ENCODE results near the gene MRPL4. TPM values are rescaled to one million over a fixed set of nuclear protein-coding genes. Genes with fewer than 3 reads are reported as not detected.
A peak's percentile ranks its signal among the peaks of the same experiment; 100 is the strongest.
"Not testable (repeated sequence)": the region's sequence is repeated elsewhere in the genome, so short reads cannot be mapped to it uniquely, and the experiment has no call there.

Gene MRPL4
- total RNA-seq, 3 donors from 2014 or later (not counting 1 experiment from before 2014, with no cell fraction given): 34.5 to 41.6 (median 40.2) TPM

- H3K36me3 Mint-ChIP-seq: peaks cover under 1% of the 10 kb centered on the region
- H3K4me1 ChIP-seq (ENCODE audit: control insufficient read depth, insufficient read depth, low read length): peaks cover 28% of the 10 kb centered on the region
- no peaks in the 10 kb centered on the region for H3K9me3 ChIP-seq (ENCODE audit: control insufficient read depth, insufficient read depth, low read length)
- H3K4me3 Mint-ChIP-seq: peak overlapping the region; percentile 56
- peak overlapping the region; percentile 75 to 84 for H3K27ac Mint-ChIP-seq
- intact Hi-C loops (cut with micrococcal nuclease): no loop called here
- DNase-seq (no peak), ATAC-seq (peak; percentile 48 to 62 (median 59))
- peaks cover 37% of the 10 kb centered on the region for H3K36me3 ChIP-seq (ENCODE audit: control insufficient read depth, insufficient read depth, low read length)
- H3K27me3 Mint-ChIP-seq (ENCODE audit: low read depth in 2 of 2): no peaks in the 10 kb centered on the region
- no peak overlapping the region for H3K4me3 ChIP-seq (ENCODE audit: low read length)
- H3K9me3 Mint-ChIP-seq: no peaks in the 10 kb centered on the region
- H3K27ac ChIP-seq (ENCODE audit: low read length): peak overlapping the region; percentile 47
- H3K27me3 ChIP-seq (ENCODE audit: control insufficient read depth, insufficient read depth, low read length): no peaks in the 10 kb centered on the region
- no peak for TF ChIP-seq CTCF (IDR thresholded peaks at IDR 0.05)
- WGBS (ENCODE audit: insufficient coverage): 20% methylated on average over 5 of the region's 5 CpGs
- H3K4me1 Mint-ChIP-seq: peaks cover 18 to 21% of the 10 kb centered on the region in 2 donors
These were observed 27.9 kb downstream of the MRPL4 start for GRCh38 chr19:10279737-10280442.

GRCh38 chr19:10282043-10282442 lies 30.0 kb downstream of the MRPL4 start:
- H3K4me3 ChIP-seq (ENCODE audit: low read length); H3K36me3 Mint-ChIP-seq; H3K27ac ChIP-seq (ENCODE audit: low read length); H3K9me3 Mint-ChIP-seq; H3K27me3 Mint-ChIP-seq (ENCODE audit: low read depth in 2 of 2); H3K27ac Mint-ChIP-seq; H3K27me3 ChIP-seq (ENCODE audit: control insufficient read depth, insufficient read depth, low read length); H3K9me3 ChIP-seq (ENCODE audit: control insufficient read depth, insufficient read depth, low read length); ATAC-seq; DNase-seq; intact Hi-C loops (cut with micrococcal nuclease): not testable (repeated sequence)
- peaks cover 26 to 28% of the 10 kb centered on the region in 2 donors for H3K4me1 Mint-ChIP-seq
- peak overlapping the region; percentile 37 for H3K4me3 Mint-ChIP-seq
- 98% methylated on average over 5 of the region's 5 CpGs for WGBS (ENCODE audit: insufficient coverage)
- peaks cover 42% of the 10 kb centered on the region for H3K4me1 ChIP-seq (ENCODE audit: control insufficient read depth, insufficient read depth, low read length)
- H3K36me3 ChIP-seq (ENCODE audit: control insufficient read depth, insufficient read depth, low read length): peaks cover 38% of the 10 kb centered on the region

- no peak overlapping the region for H3K27ac ChIP-seq (ENCODE audit: low read length)
- H3K27me3 Mint-ChIP-seq (ENCODE audit: low read depth in 2 of 2): peaks cover 0 to 8% of the 10 kb centered on the region in 2 donors
- peaks cover 31% of the 10 kb centered on the region for H3K36me3 ChIP-seq (ENCODE audit: control insufficient read depth, insufficient read depth, low read length)
- no peak for ATAC-seq
- H3K36me3 Mint-ChIP-seq: peaks cover 10% of the 10 kb centered on the region
- H3K9me3 Mint-ChIP-seq: no peaks in the 10 kb centered on the region
- H3K27ac Mint-ChIP-seq: peak overlapping the region in 1 of 2 donors; percentile 41
- peaks cover 14% of the 10 kb centered on the region for H3K27me3 ChIP-seq (ENCODE audit: control insufficient read depth, insufficient read depth, low read length)
- no peak for DNase-seq
- H3K9me3 ChIP-seq (ENCODE audit: control insufficient read depth, insufficient read depth, low read length): no peaks in the 10 kb centered on the region
- H3K4me3 ChIP-seq (ENCODE audit: low read length): no peak overlapping the region
- peaks cover 37% of the 10 kb centered on the region in 2 donors for H3K4me1 Mint-ChIP-seq
- 92% methylated on average over 21 of the region's 23 CpGs for WGBS (ENCODE audit: insufficient coverage)
- TF ChIP-seq CTCF (IDR thresholded peaks at IDR 0.05): no peak
- no peak overlapping the region for H3K4me3 Mint-ChIP-seq
- intact Hi-C loops (cut with micrococcal nuclease): no loop called here
- peaks cover 53% of the 10 kb centered on the region for H3K4me1 ChIP-seq (ENCODE audit: control insufficient read depth, insufficient read depth, low read length)
These were observed 31.5 kb downstream of the MRPL4 start for GRCh38 chr19:10283301-10284064.
